NCI-H526 (cell line): ENCODE measurements around the gene SERPINE1.
"Not testable (repeated sequence)": the region's sequence is repeated elsewhere in the genome, so short reads cannot be mapped to it uniquely, and the experiment has no call there.

Experiments used
- DNase-seq, 2 experiments: peaks; one replicate each; lab custom pipeline; 2025; lab: John Stamatoyannopoulos, UW

The SERPINE1 gene

DNA sequence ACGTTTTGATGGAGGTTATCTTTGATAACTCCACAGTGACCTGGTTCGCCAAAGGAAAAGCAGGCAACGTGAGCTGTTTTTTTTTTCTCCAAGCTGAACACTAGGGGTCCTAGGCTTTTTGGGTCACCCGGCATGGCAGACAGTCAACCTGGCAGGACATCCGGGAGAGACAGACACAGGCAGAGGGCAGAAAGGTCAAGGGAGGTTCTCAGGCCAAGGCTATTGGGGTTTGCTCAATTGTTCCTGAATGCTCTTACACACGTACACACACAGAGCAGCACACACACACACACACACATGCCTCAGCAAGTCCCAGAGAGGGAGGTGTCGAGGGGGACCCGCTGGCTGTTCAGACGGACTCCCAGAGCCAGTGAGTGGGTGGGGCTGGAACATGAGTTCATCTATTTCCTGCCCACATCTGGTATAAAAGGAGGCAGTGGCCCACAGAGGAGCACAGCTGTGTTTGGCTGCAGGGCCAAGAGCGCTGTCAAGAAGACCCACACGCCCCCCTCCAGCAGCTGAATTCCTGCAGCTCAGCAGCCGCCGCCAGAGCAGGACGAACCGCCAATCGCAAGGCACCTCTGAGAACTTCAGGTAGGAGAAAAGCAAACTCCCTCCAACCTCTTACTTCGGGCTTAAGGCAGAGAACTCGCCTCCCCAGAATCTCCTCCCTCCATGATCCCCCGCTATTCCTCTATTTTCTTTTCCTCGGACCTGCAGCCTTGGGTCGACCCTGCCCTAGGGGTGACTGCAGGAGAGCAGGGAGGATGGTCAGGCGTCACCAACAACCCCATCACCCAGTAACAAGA is at the start of gene SERPINE1:
Gene SERPINE1 (plus strand): TSS at position 454 of the 809 bp plus-strand sequence. CDS start 1,290 bp downstream, outside the sequence.
- DNase-seq: peak in 1 of 2 experiments; percentile 44

DNA sequence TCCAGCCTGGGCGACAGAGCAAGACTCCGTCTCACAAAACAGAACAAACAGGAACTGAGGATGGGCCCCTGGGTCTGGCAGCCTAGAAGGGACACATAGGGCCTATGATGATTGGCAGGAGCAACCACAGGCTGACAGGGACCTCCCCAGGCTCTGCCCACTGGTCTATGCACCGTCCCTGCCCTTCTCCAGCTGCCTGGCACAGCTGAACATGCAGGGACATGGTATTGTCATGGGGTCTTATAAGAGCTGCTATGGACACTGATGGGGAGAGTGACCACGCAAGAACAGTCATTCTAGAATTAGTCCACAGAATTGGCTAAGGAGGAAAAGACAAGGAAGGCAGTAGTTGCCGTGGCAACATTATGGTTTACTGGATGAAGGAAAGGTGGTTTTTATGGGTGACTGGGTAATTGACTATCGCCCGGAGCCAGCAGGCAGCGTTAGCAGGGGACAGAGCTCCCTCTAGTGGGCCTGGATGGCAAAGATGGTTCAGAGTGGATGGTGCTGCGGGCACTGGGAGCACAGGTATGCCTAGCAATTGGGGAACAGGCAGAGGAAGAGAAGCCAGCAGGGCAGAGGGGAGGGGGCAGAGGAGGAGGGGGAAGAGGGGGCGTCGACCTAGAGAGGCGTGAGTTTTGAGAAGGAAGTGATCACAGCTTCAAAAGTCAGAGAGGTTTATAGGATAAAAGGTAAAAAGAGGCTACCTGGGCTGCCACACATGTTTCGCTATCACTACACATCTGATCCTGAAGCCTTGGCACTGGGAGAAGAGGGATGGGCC is 49.4 kb upstream of the SERPINE1 start:
- peak; percentile 71 to 87 for DNase-seq

DNA sequence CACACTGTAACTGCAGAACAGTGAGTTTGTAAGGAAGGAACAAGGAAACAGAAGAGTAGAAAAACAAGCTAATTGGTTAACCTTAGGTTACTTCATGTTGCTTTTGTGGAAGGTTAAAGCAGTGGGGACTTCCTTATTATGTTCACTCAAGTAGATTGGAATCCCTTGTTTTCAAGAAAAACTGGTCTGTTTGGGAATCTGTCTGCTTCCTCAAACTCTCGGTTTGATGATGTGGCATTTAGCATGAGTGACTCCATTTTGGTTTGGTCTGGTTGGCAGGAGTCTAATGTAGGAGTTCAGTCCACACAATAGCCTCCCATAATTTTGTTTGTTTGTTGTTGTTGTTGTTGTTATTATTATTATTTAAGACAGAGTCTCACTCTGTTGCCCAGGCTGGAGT is 45.5 kb upstream of the SERPINE1 start:
- DNase-seq: no peak

DNA sequence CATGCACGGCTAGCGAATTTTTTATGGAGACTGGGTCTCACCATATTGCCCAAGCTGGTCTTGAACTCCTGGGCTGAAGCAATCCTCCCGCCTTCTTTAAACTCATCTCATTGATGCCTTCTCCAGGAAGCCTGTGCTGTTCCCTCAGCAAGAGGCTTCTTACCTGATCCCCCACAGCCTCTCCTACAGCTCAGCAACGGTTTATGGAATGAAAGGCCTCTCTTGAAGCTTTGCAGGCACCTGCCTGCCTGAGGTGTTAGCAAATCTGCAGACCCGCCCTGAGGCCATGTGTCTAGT is 42.1 kb upstream of the SERPINE1 start:
- no peak for DNase-seq

DNA sequence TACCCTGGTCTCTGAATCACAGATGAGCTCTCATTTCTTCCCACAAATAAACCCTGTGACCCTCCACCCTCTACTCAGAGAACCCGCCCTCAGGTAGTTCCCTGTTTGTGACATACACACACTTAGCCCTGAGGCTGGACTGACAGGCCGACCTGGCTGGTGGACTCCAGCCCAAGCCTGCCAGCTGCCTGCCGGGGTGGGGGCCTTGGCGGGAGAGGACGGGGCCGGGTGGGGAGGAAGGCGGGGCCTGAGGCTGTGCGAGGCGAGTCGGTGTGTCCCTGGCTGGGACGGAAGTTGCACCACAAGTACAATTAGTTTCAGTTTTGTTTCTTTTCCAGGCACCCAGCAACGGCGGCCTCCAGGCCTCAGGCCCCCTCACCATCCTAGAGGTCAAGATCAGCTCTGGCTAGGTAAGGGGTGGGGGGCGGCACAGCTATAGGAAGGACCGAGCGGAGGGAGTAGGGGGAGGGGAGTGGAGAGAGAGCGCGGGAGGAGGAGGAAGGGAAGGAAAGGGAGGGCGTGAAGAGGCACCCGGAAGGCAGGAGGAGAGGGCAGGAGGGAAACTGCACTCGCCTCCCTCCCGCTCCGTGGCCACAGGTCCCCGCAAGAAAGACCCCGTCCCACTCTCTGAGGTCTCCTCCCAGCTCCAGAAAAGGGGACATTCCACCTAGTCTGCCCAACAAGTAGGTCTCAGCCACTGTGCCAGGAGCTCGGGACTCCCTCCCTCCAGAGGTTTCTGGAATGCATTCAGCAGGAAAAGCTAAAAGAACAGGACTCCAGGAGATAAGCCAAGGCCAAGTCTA is 41.5 kb upstream of the SERPINE1 start, which contains the start of gene TRIM56:
Gene TRIM56 (plus strand): TSS at position 320 of the 803 bp plus-strand sequence. CDS start 1,832 bp downstream, outside the sequence.
- DNase-seq: peak; percentile 63 to 84

DNA sequence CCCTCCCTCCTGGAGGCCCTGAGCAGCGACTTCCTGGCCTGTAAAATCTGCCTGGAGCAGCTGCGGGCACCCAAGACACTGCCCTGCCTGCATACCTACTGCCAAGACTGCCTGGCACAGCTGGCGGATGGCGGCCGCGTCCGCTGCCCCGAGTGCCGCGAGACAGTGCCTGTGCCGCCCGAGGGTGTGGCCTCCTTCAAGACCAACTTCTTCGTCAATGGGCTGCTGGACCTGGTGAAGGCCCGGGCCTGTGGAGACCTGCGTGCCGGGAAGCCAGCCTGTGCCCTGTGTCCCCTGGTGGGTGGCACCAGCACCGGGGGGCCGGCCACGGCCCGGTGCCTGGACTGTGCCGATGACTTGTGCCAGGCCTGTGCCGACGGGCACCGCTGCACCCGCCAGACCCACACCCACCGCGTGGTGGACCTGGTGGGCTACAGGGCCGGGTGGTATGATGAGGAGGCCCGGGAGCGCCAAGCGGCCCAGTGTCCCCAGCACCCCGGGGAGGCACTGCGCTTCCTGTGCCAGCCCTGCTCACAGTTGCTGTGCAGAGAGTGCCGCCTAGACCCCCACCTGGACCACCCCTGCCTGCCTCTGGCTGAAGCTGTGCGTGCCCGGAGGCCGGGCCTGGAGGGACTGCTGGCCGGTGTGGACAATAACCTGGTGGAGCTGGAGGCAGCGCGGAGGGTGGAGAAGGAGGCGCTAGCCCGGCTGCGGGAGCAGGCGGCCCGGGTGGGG is 39.4 kb upstream of the SERPINE1 start:
- DNase-seq: no peak

DNA sequence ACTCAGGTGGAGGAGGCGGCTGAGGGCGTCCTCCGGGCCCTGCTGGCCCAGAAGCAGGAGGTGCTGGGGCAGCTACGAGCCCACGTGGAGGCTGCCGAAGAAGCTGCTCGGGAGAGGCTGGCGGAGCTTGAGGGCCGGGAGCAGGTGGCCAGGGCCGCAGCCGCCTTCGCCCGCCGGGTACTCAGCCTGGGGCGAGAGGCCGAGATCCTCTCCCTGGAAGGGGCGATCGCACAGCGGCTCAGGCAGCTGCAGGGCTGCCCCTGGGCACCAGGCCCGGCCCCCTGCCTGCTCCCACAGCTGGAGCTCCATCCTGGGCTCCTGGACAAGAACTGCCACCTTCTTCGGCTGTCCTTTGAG is 38.9 kb upstream of the SERPINE1 start:
- DNase-seq: no peak

DNA sequence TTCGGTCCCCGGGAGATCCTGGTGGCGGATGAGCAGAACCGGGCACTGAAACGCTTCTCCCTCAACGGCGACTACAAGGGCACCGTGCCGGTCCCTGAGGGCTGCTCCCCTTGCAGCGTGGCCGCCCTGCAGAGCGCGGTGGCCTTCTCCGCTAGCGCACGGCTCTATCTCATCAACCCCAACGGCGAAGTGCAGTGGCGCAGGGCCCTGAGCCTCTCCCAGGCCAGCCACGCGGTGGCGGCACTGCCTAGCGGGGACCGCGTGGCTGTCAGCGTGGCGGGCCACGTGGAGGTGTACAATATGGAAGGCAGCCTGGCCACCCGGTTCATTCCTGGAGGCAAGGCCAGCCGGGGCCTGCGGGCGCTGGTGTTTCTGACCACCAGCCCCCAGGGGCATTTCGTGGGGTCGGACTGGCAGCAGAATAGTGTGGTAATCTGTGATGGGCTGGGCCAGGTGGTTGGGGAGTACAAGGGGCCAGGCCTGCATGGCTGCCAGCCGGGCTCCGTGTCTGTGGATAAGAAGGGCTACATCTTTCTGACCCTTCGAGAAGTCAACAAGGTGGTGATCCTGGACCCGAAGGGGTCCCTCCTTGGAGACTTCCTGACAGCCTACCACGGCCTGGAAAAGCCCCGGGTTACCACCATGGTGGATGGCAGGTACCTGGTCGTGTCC is 37.9 kb upstream of the SERPINE1 start:
- DNase-seq: no peak

DNA sequence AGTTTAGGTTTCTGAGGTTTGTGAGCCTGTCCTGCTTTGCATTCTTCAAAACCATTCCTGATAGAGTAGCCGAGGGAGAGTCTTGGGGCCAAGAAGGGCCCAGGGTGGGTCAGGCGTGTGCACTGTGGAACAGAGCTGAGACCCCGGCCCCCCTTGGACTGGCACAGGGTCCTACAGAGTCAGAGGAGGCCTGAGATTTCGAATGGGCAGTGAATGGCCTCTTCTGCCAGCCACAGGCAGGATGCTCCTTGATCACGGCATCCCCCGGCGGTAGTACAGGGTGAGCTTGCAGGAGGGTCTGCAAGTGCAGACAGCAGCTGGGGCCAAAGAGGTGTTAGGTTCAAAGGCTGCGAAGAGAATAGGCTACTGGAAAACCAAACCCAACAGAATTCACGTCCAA is 37.0 kb upstream of the SERPINE1 start:
- no peak for DNase-seq

DNA sequence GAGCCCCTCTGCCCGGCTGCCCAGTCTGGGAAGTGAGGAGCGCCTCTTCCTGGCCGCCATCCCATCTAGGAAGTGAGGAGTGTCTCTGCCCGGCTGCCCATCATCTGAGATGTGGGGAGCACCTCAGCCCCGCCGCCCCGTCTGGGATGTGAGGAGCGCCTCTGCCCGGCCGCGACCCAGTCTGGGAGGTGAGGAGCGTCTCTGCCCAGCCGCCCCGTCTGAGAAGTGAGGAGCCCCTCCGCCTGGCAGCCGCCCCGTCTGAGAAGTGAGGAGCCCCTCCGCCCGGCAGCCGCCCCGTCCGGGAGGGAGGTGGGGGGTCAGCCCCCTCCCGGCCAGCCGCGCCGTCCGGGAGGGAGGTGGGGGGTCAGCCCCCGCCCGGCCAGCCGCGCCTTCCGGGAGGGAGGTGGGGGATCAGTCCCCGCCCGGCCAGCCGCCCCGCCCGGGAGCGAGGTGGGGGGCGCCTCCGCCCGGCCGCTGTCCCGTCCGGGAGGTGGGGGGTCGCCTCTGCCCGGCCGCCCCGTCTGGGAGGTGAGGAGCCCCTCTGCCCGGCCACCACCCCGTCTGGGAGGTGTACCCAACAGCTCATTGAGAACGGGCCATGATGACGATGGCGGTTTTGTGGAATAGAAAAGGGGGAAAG is 34.5 kb upstream of the SERPINE1 start:
- not testable (repeated sequence) for DNase-seq

DNA sequence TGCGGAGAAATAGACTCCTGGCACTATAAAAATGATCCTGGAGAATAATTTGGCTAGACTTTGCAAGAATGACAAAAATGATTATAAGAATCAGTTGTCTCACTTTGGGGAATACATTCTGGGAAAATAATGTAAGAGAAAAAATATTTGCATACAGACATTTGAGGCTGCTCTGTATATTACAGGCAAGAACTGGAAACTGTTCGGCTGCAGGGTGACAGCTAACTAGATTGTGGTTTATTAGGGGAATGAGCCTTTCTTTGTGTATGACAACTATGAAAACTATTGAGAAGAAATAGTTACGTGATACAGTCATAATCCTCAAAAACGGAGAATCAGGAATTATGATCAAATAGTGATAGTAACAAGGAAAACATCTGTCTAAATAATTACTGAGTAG is 33.0 kb upstream of the SERPINE1 start:
- DNase-seq: peak; percentile 11 to 52

DNA sequence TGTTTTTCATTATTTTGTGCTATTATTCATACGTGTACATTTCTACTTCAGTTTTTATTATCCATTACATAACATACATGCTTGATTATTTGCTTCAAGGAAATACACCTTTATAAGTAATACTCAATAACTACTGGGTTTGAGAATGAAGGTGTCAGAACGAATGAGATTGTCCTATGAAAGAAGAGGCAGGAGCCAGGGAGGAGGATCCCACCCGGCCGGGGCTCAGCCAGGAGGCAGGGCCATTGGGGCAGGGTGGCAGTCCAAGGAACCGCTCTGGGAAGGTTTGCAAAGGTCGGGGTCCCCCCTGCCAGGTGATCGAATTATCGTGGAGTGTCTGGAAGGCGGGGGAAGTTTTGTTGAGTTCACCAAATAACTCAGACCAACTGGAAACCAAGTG is 32.5 kb upstream of the SERPINE1 start:
- DNase-seq: no peak

DNA sequence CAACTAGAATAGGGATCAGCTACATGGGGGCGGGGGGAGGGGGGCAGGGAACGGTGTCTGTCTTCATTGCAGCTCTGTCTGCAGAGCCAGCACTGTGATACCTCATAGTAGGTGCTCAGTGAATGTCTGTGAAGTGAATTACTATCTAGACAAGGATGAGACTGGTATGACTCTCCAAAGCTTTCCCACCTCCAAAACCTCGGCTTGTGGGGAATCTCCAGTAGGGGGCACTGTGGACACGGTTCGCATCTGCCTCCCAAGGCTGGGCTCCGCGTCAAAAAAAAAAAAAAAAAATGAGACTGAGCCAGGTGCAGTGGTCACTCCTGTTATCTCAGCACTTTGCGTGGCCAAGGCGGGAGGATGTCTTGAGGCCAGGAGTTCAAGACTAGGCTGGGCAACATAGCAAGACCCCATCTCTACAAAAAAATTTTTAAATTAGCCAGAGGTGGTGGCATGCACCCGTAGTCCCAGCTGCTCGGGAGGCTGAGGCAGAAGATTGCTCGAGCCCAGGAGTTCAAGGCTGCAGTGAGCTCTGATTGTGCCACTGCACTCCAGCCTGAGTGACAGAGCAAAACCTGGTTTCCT is 32.0 kb upstream of the SERPINE1 start:
- DNase-seq: peak; percentile 8 to 79

DNA sequence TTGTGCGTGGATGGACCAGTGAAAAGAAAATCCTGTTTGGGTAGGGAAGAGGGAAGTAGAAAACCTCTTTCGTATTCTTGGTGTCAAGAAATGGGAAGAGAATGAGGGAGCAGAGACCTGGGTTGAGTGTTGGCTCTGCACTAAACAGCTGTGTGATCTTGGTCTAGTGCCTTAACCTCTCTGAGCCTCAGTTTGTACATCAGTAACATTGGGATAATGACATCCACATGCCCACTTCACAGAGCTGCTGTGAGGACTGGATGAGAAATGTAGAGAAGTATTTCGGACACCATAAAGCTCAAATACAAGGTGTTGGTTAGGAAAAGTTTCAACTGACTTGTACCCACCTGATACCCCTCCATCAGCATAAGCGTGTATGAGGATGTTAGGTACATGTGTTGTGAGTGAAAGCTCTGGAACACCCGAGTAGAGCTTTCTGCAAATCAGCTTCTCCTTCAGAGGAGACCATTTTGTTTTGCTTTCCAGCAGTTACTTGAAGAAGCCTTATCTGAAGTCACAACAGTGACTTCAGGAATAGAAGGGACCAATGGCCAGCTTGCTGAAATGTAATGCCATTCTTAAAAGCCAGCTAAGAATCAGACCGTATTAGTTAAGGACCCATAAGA is 30.5 kb upstream of the SERPINE1 start:
- no peak for DNase-seq

DNA sequence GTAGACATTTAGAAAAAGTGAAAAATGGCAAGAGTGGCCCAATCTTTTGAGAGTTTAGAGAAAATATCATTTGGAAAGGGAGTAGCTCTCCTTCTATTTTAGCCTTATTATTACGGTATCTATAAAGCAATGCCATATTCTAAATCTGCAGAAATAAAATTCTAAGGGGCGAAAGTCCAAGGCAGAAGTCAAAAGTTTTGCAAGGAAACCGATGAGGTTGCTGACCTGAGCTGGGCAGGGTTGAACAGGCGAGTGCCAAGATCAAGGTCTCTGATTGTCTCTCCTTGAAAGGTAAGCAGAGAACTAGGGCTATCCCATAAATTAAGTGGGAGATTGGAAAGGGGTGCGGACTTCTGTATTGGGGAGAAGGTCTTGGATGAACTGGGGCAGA is 30.0 kb upstream of the SERPINE1 start:
- no peak for DNase-seq

DNA sequence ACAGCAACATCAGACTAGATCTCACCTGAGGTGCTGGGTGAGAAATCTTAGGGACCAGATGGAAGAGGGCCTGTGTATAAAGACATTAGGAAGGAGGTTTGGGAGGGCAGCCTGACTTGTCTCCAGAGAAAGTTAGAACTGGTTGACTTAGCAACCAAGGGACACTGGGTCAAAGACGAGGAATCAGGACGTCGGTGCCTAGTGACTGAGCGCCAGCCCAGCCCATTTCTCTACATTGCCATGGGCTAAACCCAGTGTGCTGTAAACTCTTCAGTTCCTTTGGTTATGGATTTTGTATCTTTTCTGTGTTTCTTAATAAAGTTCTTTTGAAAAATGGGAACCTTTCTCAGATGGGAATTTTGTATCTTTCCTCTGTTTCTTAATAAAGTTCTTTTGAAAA is 29.3 kb upstream of the SERPINE1 start:
- no peak for DNase-seq

DNA sequence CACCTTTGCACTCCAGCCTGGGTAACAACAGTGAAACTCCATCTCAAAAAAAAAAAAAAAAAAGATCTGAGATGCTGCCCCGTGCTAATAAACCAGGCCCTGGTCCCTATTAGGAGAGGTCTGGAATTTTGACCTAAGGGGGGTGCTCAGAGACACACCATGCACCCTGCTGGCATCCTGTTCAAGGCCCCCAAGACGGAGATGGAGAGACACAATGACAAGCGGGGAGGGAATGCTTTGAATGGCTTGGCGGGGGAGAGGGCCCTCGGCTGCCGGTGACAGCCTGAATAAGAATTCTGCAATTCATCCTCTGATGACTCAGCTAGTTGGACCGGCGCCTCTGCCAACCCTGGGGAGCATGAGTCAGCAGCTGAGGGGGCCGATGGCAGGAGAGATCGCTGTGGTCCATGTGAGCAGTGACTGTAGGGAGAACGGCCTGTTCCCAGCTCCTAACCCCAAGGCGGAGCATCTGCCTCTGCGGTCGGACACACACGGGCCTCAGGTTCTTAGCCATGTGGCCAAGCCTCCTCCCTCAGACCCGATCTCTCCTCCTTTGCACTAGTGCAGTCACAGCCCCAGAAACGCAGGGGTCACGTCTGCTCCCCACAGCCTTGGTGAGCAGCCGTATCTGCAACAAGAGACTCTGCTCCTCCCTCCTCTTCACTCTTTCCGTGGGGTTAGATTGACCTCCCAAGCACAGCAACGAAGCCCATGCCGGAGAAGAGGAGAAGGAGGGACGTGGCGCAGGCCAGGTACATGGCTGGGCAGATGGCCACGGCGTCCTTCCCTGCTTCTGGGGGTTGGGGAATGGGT is 26.7 kb upstream of the SERPINE1 start:
- DNase-seq: no peak

DNA sequence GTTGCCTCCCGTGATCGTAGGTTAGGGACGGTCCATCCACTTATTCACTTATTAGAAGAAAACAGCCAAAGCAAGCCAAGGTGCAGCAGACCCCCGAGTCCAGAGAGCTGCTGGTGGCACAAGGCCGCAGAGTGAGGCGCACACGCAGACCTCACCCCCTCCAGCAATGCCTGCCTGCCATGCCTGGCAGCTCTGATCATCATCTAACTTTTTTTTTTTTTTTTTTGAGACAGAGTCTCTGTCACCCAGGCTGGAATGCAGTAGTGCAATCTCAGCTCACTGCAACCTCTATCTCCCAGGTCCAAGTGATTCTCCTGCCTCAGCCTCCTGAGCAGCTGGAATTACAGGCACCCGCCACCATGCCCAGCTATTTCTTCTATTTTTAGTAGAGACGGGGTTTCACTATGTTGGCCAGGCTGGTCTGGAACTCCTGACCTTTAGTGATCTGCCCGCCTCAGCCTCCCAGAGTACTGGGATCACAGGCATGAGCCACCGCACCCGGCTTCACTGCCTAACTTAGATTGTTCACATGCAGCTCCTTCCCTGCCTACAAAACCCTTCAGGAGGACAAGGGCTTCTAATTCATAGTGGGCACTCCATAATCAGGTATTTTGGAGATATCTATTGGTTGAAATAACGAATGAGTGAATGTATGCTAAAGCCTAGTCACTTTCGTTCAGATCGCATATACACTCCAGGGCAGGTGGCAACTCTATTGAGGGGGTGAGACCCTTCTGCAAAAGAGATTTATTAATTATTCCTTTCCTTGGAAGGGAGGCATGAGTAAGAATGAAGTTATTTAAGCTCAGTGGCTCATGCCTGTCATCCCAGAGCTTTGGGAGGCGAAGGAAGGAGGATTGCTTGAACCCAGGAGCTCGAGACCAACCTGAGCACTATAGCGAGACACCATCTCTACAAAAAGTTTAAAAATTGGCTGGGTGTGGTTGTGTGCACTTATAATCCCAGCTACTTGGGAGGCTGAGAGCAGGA is 25.8 kb upstream of the SERPINE1 start:
- DNase-seq: no peak
